HG02678 (cell line): ENCODE data around the gene MEIKIN.

Experiments
- ATAC-seq: cut with Tn5 transposase; IDR thresholded peaks from one replicate; pipeline ENCODE4 v1.9.1; 2021; ENCODE audit warnings: mild to moderate bottlenecking, moderate library complexity; ENCODE audit not compliant: unreplicated experiment

MEIKIN gene

DNA sequence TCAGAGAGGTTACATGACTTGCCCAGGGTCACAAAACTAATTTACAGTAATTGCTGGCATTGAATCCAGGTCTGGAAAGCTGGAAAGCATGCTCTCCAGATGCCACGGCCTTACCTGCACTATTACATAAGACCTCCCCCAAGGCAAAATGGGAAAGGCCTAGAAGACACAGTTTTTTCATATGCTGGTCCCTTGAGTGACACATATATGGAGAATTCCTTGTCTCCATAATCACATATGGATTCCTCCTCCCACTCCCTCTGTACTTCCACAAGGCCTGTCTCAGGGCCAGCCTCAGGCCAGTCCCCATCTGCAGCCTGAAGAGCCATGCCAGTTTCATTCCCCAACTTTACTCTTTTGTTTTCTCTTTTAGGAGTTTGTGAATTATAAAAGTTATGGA lies 28.6 kb upstream of the MEIKIN start:
- ATAC-seq = no peak

DNA sequence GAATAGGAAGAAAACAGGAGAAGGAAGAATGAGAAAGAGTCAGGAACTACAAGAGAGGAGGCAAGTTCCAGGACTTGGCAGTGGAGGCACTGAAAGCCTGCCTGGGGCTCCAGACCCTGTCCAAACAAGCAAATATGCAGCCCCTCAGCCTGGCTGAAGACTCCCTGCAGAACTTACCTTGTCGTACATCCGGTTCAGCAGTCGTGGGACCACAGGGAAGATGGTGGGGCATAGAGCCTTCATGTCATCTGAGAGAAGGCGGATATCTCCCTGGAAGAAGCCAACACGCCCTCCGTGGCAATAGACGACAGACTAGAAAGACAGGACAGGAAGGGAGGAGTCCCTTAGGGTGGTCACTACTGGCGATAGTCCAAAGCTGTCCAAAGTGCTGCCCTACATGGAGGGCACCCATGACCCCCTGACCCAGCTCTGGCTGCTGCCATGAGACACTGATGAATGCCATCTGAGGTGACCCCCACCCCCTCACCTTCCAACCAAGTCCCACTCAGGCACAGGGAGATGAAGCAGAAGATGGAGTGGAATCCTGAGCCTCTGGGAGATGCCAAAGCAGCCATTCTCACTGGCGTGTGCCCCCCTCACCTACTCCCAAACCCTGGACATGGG lies 27.7 kb upstream of the MEIKIN start:
- no peak for ATAC-seq

DNA sequence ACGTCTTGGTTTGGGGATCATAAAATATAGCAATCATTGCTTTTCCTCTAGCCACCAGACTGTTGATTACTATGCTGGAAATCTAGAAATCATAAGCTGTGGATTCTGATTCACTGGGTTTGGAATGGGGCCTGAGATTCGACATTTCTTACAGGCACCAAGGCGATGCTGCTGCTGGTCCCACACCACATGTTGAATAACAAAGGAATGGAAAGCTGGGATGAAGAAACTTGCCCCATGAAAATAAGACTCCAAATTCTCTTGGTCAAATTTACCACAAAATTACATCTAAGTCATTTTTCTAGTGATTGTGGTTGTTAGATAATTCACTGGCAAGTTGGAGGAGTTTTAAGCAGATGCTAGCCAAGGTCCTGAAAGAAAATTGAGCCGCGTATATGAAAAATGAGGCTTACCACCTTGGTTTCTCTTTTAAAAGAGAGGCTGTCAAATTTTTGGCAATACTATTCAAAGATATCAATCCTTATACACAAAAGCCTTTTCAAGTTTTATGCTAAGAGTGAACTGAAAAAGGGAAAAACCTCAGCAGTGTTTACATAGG lies 23.0 kb upstream of the MEIKIN start:
- ATAC-seq = no peak

DNA sequence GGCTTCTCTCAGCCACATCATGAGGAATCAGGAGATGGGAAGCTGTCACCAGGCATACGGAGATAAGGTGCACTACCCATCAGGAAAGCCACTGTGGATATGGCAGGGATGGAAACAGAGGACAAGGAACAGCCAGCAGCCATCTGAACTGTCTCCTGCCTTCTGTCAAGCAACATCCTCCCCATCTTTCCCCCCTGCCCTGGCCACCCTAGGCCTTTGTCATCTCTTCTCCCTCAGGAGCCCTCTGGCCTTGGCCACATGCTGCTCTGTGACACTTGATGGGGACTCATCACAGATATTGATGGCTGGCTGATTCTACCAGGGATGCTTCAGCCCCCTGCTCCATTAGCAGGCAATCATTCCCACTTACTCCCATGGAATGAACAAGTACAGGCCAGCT lies 21.1 kb upstream of the MEIKIN start:
- ATAC-seq = no peak

DNA sequence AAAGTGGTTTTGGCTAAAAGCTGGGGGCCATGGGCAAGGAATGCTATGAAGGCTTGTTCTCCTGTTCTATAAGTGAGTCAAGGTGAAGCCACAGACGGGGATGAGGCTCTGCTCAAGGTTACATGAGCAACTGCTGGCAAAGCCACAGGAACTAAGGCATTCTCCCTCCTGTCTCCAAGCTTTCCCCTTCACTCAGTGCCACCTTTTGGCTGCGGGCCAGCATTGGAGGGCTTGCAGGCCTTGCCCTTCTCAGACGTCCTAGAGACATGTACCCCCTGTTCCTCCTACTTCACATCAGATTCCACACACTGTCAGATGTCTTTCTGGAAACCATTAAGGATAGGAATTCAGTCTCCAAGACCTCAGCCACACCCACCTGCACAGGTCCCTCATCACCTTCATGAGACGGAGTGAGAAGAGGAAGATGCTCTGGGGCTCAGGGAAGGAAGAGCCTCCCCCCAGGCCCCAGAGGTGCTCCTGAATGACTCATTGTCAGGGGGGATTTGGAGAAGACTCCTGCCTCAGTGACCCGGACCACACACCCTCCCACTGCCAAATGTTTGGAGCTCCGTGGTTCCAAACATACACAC lies 20.5 kb upstream of the MEIKIN start:
- no peak for ATAC-seq

DNA sequence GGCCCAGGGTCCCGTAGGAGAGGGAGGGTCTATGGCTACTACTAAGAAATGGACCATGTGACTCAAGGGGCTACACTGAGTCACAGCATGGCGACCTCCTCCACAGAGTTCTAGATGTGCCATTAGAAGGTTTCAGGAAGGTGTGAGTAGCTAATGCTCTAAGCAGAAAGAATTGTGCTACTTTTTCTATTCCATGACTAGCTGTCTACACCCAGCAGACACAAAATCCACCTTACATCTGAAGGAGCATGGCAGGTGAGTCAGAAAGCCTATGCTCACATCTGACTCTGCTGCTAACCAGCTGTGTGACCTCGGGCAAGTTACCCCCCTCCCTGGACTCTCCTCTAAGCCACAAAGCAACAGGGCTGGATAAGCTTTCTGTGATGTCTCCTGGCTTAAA lies 14.4 kb upstream of the MEIKIN start:
- no peak for ATAC-seq

DNA sequence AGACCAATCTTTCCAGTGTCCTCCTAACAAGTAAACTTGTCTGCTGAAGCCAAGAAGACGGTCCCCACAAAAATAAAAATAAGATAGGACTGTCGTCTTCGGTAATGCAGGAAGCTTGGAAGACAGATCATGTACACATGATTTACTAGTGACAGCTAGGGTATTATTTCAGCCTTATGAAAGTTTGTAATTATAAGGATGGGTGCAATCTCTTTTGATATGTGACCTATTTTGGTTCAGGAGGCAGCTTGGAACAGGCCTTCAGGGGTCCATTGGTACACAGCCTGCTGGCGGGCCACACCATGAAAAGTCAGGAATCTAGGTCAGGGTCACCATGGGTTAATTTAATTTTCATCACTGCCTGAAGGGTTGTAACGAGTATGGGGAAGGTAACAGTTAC lies 13.7 kb upstream of the MEIKIN start:
- ATAC-seq = no peak

DNA sequence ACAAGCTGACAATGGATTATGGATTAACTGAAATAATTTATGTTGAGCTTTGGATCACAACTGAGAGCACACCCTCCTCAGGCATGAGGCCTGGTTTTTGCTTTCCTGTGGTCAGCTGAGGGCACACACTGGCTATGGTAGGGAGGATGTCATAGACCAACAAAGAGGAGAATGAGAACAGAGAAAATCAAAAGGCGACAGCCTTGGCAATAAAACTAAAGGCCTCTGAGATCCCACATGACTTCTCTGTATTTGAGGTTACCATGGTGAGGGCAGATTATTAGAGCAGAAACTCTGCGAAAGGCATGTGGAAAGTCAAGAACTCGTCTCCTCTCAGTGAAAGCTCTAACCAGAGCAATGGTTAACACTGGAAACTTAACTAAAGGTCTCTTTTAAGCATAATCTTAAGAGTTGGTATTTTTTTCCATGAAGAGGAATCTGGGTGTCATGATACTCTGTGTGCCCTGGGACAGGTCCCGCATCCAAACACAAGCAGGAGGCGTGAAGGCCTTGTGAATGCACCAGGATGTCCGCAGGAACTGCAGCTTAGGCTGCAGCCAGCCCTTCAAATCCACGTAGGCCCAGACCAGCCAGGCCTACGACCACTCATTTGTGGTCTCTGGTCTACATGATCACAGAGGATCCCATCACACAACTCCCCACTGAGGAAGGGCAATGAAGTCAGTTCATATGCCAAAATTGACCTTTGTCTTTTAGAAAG lies 12.4 kb upstream of the MEIKIN start:
- ATAC-seq = no peak

DNA sequence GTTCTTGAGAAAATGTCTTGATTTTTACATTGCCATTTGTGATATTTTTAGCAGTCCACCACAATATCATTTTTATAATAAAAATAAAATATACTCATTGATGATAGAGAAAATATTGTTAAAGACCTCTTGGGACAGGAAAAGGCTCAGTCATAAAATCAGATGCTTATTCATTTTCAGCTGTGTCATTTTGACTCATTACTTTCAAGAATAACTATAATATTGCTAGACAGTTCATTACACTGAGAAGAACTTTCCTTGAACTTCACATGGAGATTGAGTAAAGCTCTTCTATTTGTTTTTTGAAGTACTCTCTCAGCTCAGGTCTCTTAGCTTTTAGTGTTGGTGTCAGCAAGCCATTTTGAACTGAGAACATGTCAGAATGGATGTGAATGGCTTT lies 8.5 kb upstream of the MEIKIN start:
- ATAC-seq = no peak

DNA sequence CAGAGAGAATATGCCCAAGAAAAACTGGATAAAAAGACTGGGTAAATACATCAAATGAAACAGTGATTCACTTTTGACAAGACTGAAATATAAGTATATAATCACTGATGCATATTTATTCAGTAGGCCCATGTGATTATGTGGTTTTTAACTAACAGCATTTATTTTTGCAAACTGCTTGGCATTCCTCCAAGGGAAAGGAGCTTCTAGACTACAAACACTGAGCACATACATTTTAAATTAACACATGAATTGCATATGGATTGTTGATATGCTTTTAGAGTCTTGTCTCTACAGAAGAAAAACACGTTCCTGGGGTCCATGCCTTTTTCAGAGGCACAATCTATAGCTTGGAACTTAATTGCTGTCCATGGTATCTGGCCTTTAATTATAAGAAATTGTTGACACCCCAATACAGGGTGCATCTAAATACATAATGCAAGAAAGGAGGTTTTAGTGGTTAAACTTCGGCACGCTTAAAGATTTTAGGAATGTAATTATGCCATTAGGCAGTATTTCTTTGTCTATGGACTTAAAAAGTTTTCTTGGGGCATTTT lies 6.9 kb upstream of the MEIKIN start:
- no peak for ATAC-seq

DNA sequence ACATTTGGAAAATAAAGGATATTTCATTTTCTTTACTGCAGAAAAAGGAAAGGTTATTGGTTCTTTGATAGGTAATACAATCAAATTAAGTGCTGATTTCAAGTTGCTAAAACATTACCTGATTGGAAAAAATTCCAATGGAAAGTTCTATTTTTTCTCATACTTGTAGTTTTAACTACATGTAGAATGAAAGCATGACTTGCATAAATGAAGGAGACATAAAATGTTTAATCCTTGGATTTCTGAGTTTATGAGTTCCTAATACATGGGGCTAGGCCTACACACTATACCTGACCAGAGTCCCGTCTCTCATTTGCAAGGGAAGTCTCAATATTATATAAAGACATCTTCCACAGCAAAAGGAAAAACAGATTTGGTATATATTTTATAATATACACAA lies 5.2 kb upstream of the MEIKIN start:
- no peak for ATAC-seq

DNA sequence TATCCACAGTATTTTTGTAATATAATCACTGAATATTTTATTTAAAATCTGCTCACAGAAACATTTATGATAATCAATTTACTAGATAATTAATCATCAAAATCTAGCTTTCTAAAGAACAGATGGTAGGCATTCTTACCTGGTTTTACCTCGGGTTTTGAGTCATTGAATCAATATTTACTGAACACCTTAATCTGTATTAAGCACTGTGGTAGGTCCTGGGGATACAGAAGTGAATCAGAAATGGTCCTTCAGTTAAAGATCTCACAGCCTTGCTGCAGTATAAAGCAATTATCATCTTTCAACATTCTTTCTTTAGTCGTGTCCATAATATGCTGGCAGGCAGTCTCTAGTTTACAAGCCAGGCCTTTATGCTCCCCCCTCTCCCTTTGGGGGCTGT lies 2.0 kb upstream of the MEIKIN start:
- no peak for ATAC-seq

DNA sequence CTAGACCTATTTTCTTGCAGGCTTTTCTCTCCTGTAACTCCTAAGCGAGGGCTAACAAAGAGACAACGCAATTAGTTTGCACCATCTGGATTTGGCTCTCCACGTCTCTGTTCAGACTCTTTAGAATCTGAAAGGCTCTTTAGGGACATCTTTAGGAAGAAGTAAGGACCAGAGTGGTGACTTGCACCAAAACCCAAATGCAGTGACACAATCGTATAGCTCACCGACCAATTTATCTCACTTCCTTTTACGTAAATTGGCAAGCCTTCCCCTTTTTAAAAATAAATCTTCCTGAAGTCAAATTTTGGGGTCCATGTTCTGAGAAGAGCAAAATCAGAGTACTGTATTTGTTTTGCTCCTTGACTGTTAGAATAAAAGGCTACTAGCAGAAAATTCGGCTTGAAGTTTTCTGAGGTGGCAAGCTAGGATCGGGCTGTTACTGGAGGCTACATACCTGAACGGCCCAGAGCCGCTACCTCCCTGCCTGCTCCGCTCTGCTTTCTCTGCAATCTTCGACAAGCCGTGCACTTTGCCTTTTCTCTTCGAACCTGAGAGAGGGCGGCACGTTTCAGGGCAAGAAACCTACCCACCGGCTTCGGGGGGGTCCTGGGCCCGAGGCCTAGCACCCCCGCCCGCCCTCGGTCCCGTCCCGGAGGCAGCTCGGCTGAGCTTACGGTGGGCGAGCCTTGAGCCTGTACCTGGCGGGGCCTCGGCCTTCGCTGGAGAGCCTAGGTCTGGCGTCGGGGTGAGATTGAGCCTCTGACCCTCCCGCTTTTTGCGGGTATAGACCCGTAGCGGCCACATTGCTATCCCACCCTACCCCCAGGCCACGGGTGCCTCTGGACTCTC lies 537 bp downstream of the MEIKIN start:
- ATAC-seq = no peak

DNA sequence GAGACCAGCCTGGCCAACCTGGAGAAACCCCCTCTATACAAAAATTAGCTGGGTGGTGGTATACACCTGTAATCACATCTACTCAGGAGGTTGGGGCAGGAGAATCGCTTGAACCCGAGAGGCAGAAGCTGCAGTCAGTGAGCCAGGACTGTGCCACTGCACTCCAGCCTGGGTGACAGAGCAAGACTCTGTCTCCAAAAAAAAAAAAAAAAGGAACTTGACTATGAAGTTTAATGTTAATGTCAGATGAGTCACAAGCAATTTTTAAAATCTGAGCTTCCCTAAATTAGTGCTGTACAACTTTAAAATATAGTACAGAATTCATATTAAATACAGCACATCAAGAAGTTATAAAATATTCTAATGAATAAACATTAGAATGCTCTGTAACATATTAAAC lies 1.5 kb downstream of the MEIKIN start:
- ATAC-seq = no peak

DNA sequence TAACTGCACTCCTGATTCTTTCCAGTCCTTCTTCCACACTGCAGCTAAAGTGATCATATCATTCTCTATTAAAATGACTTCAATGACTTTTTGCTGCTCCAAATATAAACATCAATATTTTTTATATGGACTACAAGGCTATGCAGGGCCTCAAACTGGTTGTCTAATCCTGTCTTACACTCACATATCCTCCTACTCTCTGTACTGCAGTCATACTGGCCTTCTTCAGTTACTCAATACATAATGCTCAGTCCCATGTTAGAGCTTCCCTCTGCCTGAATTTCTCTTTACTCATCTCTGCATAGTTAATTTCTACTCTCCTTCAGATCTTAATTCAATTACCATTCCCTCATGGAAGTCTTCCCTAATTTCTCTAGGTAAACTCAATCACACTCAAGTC lies 3.4 kb downstream of the MEIKIN start:
- ATAC-seq = no peak

DNA sequence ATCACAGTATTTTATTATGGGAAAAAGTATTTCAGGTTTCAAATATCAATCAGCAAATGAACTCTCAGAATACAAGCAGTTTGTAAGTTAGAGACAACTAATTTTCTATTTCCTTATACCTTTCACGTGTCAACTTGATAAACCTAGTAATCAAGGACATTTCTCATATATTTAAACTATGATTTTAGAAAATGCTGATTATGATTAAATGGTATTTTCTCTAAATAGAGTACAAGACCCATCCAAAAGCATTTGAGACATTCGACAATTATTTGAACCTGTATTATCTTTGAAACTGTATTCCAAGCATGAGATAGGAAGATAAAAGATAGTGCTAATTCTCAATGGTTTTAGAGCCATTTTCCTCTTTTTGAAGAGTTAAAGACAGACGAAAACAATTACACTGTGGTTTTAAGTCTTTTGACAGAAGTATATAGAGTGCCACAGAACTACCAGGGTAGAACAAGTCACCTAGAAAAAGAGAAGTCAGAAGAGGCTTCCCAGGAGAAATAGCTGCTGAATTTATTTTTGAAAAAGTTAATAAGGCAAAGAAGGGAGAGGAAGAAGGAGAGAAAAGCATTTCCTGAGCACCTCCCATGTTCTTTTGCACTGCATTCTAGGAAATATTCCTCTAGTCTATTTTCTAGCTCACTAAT lies 5.6 kb downstream of the MEIKIN start:
- no peak for ATAC-seq

DNA sequence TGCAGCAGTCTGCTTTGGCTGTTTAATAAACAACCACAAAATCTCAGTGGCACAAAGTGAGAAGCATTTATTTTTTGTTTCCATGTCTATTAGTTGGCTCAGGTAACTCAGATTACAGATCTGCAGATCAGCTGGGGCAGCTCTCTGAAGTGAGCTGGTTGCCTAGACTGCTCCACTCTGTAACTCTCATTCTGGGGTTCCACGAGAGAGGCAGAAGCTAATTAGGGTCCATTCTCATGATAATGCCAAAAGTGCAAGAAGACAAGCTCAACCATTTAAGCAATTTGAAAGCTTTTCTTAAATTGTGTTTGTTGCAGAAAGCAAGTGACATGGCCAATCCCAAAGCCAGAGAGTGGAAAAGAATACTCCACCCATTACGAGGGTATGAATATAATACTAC lies 13.2 kb downstream of the MEIKIN start:
- no peak for ATAC-seq

DNA sequence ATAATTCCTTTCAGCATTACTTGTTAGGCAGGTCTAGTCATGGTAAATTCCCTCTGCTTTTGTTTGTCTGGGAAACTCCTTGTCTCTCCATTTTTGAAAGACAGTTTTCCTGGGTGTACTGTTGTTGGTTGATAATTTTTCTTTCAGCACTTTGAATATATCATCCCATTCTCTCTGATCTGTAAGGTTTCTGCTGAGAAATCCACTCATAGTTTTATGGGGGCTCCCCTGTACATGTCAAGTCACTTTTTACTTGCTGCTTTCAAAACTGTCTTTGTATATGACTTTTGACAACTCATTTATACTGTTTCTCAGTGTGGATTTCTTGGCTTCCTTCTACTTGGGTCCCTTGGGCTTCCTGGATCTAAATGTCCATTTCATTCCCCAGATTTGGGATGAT lies 16.5 kb downstream of the MEIKIN start:
- ATAC-seq = no peak

DNA sequence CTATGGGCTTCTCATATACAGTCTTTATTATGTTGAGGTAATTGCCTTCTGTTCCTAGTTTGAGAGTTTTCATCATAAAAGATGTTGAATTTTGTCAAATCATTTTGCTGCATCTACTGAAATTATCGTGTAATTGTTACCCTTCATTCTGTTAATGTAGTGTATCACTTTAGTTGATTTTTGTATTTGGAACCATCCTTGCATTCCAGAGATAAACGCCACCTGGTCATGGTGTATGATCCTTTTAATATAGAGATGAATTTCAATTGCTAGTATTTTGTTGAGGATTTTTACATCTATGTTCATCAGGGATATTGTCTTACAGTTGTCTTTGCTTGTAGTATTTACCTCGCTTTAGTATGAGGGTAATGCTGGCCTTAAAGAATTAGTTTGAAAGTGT lies 19.3 kb downstream of the MEIKIN start:
- ATAC-seq = no peak

DNA sequence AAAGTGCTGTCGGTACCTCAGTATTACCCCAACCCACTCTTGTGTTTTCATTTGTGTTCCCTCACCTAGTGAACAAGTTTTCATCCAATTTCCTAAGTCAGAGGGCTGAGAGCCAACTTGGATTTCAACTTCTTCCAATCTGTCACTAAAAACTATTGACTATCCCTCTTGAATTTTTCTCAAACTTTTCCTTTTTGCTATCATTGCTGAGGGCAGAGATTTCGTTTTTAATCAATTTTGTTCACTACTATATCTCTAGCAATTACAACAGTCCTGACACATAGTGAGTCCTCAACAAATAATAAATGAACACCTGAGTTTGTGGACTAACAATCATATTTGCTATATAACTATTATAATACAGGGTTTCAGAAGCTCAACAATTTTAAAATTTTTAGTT lies 29.0 kb downstream of the MEIKIN start:
- ATAC-seq = no peak

DNA sequence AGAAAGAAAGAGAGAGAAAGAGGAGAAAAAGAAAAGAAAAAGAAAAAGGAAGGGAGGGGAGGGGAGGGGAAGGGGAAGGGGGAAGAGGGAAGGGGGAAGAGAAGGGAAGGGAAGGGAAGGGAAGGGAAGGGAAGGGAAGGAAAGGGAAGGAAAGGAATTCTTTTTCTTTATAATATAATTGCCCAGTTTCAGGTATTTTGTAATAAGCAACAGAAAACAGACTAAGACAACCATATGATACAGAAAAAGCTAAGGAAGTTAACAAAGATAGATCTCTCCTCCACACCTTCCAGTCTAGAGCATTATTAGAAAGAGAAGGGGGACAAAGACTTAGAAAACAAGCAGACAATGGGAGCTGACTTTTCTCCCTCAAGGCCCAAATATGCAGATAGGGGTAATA lies 31.0 kb downstream of the MEIKIN start:
- ATAC-seq = no peak
